Body of pancreas (tissue), 4 donors: ENCODE results near the gene SYCN. TPM values are rescaled to one million over a fixed set of nuclear protein-coding genes. Genes with fewer than 3 reads are reported as not detected.

ENCODE experiments used
- ATAC-seq: fragments of 150-250 bp; one replicate; pipeline ENCODE4 v1.9.1; 2016
- DNase-seq, 4 donors: peaks; one replicate each; pipeline ENCODE4 v3.0.0-alpha.2; 2019
- H3K27ac ChIP-seq, 4 donors: fragments of 200-600 bp; sonication (generic); 1 replicate in 3 of 4; 2 replicates in 1 of 4; pipeline versions ENCODE4 v1.5.1 to v1.6.1; 2016 to 2019; ENCODE audit warnings: mild to moderate bottlenecking in 1 of 4, mixed read lengths in 1 of 4, moderate library complexity in 1 of 4
- H3K27me3 ChIP-seq, 2 donors: fragments of 200-600 bp; sonication (generic); one replicate each; pipeline ENCODE4 v1.6.0; 2016; ENCODE audit warnings: mild to moderate bottlenecking in 1 of 2
- H3K36me3 ChIP-seq, 2 donors: fragments of 200-600 bp; sonication (generic); replicated peaks in 1 of 2; 2 replicates each; pipeline ENCODE4 v1.5.1; 2016; ENCODE audit warnings: low read depth in 2 of 2; ENCODE audit not compliant: insufficient read depth in 1 of 2
- H3K4me1 ChIP-seq: fragments of 200-600 bp; sonication (generic); one replicate; pipeline ENCODE4 v1.6.0; 2016
- H3K4me3 ChIP-seq, 2 donors: fragments of 200-600 bp; sonication (generic); 1 replicate in 1 of 2; 2 replicates in 1 of 2; pipeline ENCODE4 v1.5.1; 2016 to 2019
- H3K9me3 ChIP-seq, 3 donors: fragments of 200-600 bp; sonication (generic); 1 replicate in 2 of 3; 2 replicates in 1 of 3; pipeline ENCODE4 v1.5.1; 2016
- POLR2A ChIP-seq, 3 donors: fragments of 450-650 bp; IDR thresholded peaks; one replicate each; pipeline ENCODE4 v1.6.1; 2016; ENCODE audit warnings: antibody characterized with exemption in 3 of 3, mild to moderate bottlenecking in 2 of 3
- WGBS, 2 donors: methylation state at CpG; one replicate each; pipeline ENCODE4 v1.1.5; 2017; 5-methylcytosine and 5-hydroxymethylcytosine counted together
- intact Hi-C: fragments of 100-400 bp; cut with DNase I; formaldehyde crosslinking; loops from one replicate; pipeline ENCODE4 v1.15.1; 2023
- total RNA-seq, 2 donors: library from RNA; depleted of rRNA; stranded (reverse); fragments of >200 nt; gene quantifications; one replicate each; pipeline ENCODE4 v1.1.0, GENCODE V29; 2016
- TF ChIP-seq, protein P1 (sequence below), 7 experiments: fragments of 450-650 bp in 4 of 7; fragments of 200-600 bp in 3 of 7; sonication (generic) in 3 of 7; IDR thresholded peaks; one replicate each; pipeline ENCODE4 v1.5.1; 2016 to 2019; ENCODE audit warnings: antibody characterized with exemption in 7 of 7

Gene SYCN
- total RNA-seq, 2 donors from 2014 or later, result 2,614 to 5,793 TPM

DNA sequence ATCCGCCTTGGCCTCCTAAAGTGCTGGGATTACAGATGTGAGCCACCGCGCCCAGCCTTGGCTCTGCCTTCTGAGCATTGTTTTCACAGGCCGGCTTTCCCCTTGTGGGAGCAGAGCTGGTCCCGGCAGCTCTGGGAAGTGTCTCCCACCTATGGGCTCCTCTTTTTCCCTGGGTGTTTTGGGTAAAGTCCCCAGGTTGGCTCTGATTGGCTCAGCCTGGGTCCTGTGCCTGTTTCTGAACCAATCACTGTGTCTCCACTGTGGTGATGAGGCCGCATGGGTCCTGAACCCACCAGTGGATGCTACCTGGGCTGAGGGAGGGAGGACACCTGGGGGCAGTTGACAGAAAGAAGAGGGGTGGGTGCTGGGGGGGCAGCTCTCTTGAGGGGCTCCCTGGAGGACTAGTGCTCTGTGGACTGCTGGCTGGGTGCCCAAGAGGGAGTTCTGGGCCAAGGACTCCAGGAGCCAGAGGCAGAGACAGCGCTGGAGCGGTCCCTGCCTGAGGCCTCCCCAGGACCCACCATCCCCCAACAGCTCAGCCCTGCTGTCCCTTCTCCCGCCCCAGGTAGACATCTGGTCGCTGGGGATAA is 26.9 kb downstream of the SYCN start:
- WGBS, 2 donors, result 87 to 96% methylated on average over 5 to 10 of the region's 10 CpGs
- H3K36me3 ChIP-seq, result peaks cover 5 to 19% of the 10 kb centered on the region in 2 donors
- DNase-seq, result no peak

DNA sequence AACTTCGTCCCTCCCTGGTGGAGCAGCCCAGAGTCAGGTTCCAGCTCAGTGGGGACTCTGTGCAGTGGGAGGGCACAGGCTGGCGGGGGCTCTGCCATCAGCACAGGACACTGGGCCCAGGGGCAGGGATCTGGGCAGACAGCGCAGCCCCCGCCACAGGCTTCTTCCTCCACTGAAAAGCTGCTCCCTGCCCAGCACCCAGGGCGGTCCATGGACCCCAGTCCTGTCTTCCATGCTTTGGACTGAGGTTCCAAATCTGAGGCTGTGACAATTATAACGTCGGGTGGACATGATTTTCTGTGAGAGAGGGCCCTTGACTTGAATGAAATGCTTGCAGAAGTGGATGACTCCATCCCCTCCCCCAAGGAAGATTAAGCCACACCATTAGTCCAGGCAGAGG is 28.5 kb downstream of the SYCN start:
- peaks cover 5 to 24% of the 10 kb centered on the region in 2 donors for H3K36me3 ChIP-seq
- TF ChIP-seq, protein P1, sequence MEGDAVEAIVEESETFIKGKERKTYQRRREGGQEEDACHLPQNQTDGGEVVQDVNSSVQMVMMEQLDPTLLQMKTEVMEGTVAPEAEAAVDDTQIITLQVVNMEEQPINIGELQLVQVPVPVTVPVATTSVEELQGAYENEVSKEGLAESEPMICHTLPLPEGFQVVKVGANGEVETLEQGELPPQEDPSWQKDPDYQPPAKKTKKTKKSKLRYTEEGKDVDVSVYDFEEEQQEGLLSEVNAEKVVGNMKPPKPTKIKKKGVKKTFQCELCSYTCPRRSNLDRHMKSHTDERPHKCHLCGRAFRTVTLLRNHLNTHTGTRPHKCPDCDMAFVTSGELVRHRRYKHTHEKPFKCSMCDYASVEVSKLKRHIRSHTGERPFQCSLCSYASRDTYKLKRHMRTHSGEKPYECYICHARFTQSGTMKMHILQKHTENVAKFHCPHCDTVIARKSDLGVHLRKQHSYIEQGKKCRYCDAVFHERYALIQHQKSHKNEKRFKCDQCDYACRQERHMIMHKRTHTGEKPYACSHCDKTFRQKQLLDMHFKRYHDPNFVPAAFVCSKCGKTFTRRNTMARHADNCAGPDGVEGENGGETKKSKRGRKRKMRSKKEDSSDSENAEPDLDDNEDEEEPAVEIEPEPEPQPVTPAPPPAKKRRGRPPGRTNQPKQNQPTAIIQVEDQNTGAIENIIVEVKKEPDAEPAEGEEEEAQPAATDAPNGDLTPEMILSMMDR (IDR thresholded peaks at IDR 0.05), result no peak
- TF ChIP-seq POLR2A (IDR thresholded peaks at IDR 0.05), result no peak

More for the DNA sequence above, 26.9 kb downstream of the SYCN start:
- no peaks in the 10 kb centered on the region for H3K9me3 ChIP-seq
- H3K27ac ChIP-seq, result no peak overlapping the region
- intact Hi-C loops, result no loop called here
- TF ChIP-seq, protein P1 (IDR thresholded peaks at IDR 0.05), result no peak
- no peak for TF ChIP-seq POLR2A (IDR thresholded peaks at IDR 0.05)
- no peaks in the 10 kb centered on the region for H3K4me1 ChIP-seq
- H3K4me3 ChIP-seq, result no peak overlapping the region
- no peak for ATAC-seq
- no peaks in the 10 kb centered on the region for H3K27me3 ChIP-seq

DNA sequence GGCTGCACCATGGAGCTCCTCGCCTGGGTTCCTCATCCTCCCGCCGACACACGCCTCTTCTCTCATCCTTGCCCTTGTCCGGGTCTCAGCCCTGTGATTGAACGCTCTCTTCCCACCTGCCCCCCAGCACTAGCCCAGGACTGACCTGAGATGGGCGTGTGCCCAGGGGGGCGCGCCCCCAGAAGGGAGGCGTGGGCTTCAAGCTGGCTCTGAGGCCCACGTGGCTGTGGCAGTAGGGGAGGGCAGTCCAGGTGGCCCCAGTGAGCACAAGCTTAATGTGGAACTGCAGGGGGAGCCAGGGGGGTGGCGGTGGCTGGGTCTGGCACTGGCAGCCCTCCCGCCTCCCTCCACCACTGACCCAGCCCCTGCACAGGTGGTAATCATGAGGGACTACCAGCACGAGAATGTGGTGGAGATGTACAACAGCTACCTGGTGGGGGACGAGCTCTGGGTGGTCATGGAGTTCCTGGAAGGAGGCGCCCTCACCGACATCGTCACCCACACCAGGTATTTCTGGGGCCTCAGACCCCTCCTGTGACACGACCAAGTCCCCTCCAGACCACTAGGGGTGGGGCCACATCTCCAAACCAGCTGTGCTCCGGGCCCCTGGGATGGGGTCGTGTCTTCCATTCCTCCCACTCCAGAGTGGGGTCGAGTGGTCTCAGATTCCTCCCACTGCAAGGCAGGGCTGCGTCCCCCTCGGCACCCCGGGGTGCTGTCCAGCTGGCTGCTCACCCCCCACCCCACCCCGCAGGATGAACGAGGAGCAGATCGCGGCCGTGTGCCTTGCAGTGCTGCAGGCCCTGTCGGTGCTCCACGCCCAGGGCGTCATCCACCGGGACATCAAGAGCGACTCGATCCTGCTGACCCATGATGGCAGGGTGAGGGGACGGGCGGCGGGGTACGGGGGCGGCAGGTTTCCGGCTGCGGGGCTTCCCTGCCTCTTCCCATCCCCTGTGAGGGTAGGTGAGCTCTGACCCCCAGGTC is 29.2 kb downstream of the SYCN start:
- Histone ChIP-seq H3K9me3 (no peaks in the 10 kb centered on the region), H3K4me1 (no peaks in the 10 kb centered on the region), H3K4me3 (no peak overlapping the region), H3K27ac (no peak overlapping the region), H3K27me3 (no peaks in the 10 kb centered on the region), H3K36me3 (peaks cover 5 to 26% of the 10 kb centered on the region in 2 donors)
- WGBS, 2 donors, result 75 to 90% methylated on average over 11 to 33 of the region's 43 CpGs
- TF ChIP-seq, protein P1 (IDR thresholded peaks at IDR 0.05), result no peak
- TF ChIP-seq POLR2A (IDR thresholded peaks at IDR 0.05), result no peak
- DNase-seq (no peak), ATAC-seq (no peak)
- intact Hi-C loops, result no loop called here

More for the DNA sequence above, 28.5 kb downstream of the SYCN start:
- DNase-seq, result no peak
- no peaks in the 10 kb centered on the region for H3K27me3 ChIP-seq
- no peaks in the 10 kb centered on the region for H3K4me1 ChIP-seq
- H3K4me3 ChIP-seq, result no peak overlapping the region
- 75 to 98% methylated on average over 3 to 6 of the region's 7 CpGs for WGBS, 2 donors
- H3K27ac ChIP-seq, result no peak overlapping the region
- intact Hi-C loops, result no loop called here
- no peaks in the 10 kb centered on the region for H3K9me3 ChIP-seq
- ATAC-seq, result no peak

DNA sequence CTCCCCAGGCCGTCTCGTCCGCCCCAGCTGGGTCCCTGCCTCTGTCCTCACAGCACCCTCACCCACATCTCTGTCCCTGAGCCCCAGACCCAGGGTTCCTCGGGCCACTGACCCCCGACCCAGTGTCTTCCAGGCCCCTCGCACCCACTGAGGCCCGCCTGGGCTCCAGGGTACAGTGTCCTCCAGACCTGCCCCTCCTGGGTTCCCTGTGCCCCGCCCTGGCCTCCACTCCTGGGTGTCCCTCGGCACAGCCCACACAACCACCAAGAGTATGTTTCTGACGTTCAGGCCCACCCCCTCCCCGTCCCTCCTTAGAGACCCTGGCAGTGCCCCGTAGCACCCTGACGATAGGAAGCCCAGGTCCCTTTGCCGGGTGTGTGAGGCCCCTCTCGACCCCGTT is 29.9 kb downstream of the SYCN start:
- DNase-seq, result no peak
- no peak for ATAC-seq

More for the DNA sequence above, 29.9 kb downstream of the SYCN start:
- no peaks in the 10 kb centered on the region for H3K9me3 ChIP-seq
- H3K4me3 ChIP-seq, result no peak overlapping the region
- peaks cover 5 to 27% of the 10 kb centered on the region in 2 donors for H3K36me3 ChIP-seq
- no peaks in the 10 kb centered on the region for H3K27me3 ChIP-seq
- intact Hi-C loops, result no loop called here
- no peak overlapping the region for H3K27ac ChIP-seq
- 90 to 97% methylated on average over 15 to 16 of the region's 16 CpGs for WGBS, 2 donors
- TF ChIP-seq POLR2A (IDR thresholded peaks at IDR 0.05), result no peak
- TF ChIP-seq, protein P1 (IDR thresholded peaks at IDR 0.05), result no peak
- no peaks in the 10 kb centered on the region for H3K4me1 ChIP-seq
